ENCODE measurements around the gene APOC1.

Gene APOC1

DNA sequence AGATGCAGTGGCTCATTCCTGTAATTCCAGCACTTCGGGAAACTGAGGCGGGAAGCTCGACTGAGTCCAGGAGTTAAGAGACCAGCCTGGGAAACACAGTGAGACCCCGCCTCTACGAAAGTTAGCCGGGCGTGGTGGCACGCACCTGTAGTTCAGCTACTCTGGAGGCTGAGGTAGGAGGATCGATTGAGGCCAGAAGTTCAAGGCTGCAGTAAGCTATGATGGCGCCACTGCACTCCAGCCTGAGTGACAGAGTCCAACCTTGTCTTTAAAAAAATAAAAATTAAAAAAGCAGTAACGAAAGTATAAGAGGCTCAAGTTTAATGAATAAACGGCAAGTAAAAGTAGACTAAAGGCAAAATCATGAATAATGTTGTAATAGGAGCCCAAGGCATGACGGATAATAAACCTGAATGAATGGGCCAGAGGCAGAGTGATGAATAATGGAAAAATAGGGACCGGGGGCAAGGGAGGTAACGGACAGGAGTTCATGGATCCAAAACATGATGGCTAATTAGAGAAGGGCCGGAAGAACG lies 24.5 kb upstream of the APOC1 start:
- in situ Hi-C loops (cut with HindIII; ENCODE audit: low sequenced_read_pairs): no loop called here

DNA sequence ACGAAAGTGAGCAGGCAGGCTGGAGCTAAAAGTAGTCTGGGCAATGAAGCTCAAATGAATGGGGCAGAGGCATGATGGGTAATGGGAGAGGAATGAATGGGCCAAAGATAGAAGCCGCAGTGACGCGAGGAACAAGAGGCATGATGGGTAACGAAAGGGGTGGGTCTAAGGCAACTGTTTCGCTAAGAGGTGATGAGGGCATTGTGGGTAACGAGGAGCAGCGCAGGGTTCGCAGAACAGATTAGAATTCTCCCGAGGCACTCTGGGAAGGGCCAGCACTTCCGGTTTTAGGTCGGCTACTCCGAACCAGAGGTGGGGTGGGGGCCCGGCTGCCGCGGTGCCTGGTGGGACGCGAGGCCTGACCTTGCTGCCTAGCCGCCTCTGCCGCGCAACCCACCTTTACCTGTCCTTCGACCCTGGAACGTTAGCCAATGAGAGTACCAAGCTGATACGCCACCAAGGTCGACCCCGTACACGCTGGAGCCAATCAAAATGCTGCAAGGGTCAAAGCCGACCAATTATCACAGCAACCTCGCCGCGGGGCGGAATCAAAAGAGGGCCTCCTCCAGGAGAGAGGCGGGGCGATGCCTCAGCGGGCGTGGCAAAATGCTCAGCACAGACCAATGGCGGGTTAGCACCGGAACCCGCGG lies 23.9 kb upstream of the APOC1 start:
- in situ Hi-C loops (cut with HindIII; ENCODE audit: low sequenced_read_pairs): no loop called here

DNA sequence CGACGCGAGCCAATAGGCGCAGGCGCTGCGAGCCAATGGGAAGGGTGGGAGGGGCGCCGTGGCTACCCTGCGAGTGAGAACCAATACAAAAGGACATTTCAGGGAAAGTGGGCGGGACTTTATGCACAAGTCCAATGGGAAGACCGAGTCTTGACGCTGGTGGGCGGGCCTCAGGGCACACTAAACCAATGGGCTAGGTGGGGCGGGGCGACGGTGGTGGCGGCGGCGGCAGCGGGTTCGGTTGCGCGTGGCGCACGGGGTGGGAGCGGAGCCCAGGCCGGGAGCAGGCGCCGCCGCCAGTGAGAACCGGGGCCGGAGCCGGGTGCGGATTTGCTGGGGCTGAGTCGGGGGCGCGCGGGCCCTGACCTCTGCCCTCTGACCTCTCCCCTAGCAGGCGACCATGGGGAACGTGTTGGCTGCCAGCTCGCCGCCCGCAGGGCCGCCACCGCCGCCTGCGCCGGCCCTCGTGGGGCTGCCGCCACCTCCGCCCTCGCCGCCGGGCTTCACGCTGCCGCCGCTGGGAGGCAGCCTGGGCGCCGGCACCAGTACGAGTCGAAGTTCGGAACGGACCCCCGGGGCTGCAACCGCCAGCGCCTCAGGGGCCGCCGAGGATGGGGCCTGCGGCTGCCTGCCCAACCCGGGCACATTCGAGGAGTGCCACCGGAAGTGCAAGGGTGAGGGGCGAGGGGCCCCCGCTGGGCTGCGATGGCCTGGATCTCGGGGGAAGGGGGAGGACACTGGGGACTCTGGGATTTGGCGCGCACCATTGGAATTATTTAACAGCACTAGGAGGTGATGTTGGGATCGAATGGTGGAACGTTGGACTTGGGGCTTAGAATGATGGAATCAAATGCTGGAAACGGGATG lies 23.2 kb upstream of the APOC1 start, which contains the start of gene TOMM40:
Gene TOMM40 (plus strand): TSS at position 239 of the 867 bp plus-strand sequence. CDS start 162 bp downstream, at position 401.
- in situ Hi-C loops (cut with HindIII; ENCODE audit: low sequenced_read_pairs): no loop called here

DNA sequence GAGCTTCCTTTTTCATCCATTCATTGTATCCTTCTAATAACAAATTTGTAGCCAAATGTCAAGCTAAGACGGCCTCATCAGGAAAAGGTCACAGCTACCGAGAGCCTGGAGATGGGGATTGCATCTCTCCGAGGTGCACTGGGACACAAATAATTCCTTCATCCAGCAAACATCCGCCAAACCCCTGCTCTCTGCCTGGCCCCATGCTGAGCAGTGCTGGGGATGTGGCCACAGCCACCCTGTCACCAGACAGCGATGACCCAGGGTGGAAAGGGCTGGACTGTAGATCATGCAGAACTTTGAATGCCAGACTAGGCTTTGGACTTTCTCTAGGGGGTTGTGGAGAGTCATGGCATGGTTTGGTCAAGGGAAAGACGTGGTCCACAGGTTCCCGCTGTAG lies 21.5 kb upstream of the APOC1 start:
- in situ Hi-C loops (cut with HindIII; ENCODE audit: low sequenced_read_pairs): no loop called here

DNA sequence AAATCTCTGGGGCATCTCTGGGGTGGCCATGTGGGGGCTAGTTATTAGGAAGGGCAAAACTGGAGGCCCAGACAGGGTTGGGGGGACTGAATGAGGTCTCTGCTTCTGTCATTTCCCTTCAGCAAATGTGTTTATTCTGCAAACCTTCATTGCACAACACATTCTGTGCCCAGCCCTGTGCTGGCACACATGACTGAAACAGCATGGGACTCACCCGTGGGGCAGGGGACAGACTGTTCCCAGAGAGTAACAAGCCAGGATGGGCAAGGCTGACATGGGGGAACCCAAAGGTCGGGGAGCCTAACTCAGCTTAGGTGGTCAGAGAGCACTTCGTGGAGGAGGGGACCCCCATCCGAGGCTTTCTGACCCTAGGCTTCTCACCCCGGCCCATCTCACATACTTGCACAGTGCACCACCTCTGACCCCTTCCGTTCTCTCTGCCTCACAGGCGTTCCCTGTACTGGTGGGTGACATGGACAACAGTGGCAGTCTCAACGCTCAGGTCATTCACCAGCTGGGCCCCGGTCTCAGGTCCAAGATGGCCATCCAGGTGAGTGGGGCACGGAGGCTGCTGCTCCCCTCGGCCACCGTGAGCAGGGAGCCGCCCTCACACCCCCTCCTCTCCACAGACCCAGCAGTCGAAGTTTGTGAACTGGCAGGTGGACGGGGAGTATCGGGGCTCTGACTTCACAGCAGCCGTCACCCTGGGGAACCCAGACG lies 20.9 kb upstream of the APOC1 start:
- in situ Hi-C loops (cut with HindIII; ENCODE audit: low sequenced_read_pairs): no loop called here

DNA sequence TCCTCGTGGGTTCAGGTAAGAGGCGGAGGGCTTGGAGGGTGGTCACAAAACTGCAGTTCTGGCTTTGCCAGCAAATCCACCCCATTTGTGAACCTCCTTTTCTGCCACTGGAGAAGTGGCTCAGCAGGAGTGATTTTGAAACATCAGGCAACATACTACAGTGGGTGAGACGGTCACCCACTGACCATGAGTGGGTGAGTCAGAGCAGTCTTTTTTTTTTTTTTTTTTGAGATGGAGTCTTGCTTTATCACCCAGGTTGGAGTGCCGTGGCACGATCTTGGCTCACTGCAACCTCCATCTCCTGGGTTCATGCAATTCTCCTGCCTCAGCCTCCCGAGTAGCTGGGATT lies 20.4 kb upstream of the APOC1 start:
- in situ Hi-C loops (cut with HindIII; ENCODE audit: low sequenced_read_pairs): no loop called here

DNA sequence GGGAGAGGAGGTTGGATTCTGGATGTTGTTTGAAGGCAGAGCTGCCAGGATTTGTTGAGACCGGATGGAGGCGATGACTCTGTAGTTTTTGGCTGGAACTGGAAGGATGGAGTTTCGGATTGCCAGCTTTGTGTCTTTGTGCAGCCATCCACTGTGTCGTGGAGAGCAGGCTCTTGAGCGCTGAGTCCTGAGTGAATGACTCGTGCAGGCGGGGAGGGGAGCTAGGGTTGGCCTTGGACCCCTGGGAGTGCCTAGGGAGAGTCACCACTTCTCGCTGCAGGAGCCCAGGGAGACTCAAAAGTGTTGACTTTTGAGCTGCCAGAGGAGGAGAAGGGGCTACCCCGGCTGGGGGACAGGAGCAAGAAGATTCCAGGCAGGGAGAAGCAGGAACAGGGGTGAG lies 19.5 kb upstream of the APOC1 start:
- in situ Hi-C loops (cut with HindIII; ENCODE audit: low sequenced_read_pairs): loop anchor here (5.0 kb wide), 2 partner anchors 57 to 58 kb away; no protein-coding TSS in a partner anchor

DNA sequence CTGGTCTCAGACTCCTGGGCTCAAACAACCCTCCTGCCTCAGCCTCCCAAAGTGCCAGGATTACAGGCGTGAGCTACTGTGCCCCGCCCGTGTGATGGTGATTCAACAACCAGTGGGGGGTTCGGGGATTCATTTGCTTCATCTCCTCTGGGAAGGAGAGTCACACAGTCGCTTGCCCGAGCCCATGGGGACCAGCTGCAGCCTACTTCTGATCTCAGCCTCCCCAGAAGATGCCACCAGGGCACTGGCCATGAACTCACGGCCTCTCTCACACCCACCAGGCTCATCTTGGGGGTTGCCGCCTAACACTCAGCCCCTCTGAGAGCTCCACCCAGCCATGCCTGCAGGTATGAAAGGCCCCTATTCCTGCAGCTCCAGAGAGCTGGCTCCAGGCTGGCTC lies 16.6 kb upstream of the APOC1 start:
- in situ Hi-C loops (cut with HindIII; ENCODE audit: low sequenced_read_pairs): loop anchor here (5.0 kb wide), 2 partner anchors 54 to 61 kb away; no protein-coding TSS in a partner anchor

DNA sequence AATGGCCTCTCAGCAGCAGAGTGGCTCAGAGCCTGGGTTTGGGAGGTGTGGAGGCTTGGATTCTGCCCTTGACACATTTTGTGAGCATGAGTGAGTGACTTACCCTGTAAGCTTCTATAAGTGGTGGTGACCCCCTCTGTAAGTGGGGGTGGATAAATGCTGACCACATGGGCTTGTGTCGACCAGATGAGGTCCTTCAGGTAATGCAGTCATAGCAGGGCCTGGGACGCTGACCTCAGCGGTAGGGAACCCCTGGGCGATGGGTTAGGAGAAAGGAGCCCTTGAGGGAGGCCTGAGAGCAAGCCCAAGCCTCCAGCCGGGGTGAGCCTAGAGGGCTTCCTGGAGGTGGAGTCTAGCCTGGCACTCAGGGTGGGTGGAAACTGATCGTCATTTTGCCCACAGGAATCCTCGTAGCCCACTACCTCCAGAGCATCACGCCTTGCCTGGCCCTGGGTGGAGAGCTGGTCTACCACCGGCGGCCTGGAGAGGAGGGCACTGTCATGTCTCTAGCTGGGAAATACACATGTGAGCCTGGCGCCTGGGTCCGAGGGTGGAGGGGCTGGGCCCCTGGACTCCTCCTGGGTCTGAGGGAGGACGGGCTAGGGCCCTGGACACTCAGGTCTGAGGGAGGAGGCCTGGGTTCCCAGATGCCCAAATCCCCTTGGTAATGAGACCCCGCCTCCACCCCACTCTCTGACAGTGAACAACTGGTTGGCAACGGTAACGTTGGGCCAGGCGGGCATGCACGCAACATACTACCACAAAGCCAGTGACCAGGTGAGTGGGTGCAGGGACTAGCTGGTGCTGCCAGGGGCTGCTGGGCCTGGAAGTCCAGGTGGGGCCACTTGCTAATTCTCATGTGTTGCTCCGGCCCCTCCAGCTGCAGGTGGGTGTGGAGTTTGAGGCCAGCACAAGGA lies 13.8 kb upstream of the APOC1 start:
- in situ Hi-C loops (cut with HindIII; ENCODE audit: low sequenced_read_pairs): no loop called here

DNA sequence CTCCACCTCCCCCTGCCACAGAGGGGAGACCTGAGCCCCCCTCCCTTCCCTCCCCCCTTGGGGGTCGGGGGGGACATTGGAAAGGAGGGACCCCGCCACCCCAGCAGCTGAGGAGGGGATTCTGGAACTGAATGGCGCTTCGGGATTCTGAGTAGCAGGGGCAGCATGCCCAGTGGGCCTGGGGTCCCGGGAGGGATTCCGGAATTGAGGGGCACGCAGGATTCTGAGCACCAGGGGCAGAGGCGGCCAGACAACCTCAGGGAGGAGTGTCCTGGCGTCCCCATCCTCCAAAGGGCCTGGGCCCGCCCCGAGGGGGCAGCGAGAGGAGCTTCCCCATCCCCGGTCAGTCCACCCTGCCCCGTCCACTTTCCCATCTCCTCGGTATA lies 11.2 kb upstream of the APOC1 start:
- in situ Hi-C loops (cut with HindIII; ENCODE audit: low sequenced_read_pairs): no loop called here

DNA sequence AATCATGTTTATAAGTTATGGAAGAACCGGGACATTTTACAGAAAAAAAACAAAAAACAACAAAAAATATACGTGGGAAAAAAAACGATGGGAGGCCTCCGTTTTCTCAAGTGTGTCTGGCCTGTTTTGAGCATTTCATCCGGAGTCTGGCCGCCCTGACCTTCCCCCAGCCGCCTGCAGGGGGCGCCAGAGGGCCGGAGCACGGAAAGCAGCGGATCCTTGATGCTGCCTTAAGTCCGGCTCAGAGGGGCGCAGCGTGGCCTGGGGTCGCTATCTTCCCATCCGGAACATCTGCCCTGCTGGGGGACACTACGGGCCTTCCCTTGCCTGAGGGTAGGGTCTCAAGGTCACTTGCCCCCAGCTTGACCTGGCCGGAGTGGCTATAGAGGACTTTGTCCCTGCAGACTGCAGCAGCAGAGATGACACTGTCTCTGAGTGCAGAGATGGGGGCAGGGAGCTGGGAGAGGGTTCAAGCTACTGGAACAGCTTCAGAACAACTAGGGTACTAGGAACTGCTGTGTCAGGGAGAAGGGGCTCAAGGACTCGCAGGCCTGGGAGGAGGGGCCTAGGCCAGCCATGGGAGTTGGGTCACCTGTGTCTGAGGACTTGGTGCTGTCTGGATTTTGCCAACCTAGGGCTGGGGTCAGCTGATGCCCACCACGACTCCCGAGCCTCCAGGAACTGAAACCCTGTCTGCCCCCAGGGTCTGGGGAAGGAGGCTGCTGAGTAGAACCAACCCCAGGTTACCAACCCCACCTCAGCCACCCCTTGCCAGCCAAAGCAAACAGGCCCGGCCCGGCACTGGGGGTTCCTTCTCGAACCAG lies 10.6 kb upstream of the APOC1 start:
- in situ Hi-C loops (cut with HindIII; ENCODE audit: low sequenced_read_pairs): no loop called here

DNA sequence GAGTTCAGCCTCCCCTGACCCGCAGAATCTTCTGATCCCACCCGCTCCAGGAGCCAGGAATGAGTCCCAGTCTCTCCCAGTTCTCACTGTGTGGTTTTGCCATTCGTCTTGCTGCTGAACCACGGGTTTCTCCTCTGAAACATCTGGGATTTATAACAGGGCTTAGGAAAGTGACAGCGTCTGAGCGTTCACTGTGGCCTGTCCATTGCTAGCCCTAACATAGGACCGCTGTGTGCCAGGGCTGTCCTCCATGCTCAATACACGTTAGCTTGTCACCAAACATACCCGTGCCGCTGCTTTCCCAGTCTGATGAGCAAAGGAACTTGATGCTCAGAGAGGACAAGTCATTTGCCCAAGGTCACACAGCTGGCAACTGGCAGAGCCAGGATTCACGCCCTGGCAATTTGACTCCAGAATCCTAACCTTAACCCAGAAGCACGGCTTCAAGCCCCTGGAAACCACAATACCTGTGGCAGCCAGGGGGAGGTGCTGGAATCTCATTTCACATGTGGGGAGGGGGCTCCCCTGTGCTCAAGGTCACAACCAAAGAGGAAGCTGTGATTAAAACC lies 9.9 kb upstream of the APOC1 start:
- in situ Hi-C loops (cut with HindIII; ENCODE audit: low sequenced_read_pairs): no loop called here

DNA sequence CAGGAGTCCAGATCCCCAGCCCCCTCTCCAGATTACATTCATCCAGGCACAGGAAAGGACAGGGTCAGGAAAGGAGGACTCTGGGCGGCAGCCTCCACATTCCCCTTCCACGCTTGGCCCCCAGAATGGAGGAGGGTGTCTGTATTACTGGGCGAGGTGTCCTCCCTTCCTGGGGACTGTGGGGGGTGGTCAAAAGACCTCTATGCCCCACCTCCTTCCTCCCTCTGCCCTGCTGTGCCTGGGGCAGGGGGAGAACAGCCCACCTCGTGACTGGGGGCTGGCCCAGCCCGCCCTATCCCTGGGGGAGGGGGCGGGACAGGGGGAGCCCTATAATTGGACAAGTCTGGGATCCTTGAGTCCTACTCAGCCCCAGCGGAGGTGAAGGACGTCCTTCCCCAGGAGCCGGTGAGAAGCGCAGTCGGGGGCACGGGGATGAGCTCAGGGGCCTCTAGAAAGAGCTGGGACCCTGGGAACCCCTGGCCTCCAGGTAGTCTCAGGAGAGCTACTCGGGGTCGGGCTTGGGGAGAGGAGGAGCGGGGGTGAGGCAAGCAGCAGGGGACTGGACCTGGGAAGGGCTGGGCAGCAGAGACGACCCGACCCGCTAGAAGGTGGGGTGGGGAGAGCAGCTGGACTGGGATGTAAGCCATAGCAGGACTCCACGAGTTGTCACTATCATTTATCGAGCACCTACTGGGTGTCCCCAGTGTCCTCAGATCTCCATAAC lies 8.8 kb upstream of the APOC1 start, which contains the start of gene APOE:
Gene APOE (plus strand): TSS at position 360 of the 724 bp plus-strand sequence. CDS start 829 bp downstream, outside the sequence.
- in situ Hi-C loops (cut with HindIII; ENCODE audit: low sequenced_read_pairs): no loop called here

DNA sequence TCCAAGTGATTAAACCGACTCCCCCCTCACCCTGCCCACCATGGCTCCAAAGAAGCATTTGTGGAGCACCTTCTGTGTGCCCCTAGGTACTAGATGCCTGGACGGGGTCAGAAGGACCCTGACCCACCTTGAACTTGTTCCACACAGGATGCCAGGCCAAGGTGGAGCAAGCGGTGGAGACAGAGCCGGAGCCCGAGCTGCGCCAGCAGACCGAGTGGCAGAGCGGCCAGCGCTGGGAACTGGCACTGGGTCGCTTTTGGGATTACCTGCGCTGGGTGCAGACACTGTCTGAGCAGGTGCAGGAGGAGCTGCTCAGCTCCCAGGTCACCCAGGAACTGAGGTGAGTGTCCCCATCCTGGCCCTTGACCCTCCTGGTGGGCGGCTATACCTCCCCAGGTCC lies 6.8 kb upstream of the APOC1 start:
- in situ Hi-C loops (cut with HindIII; ENCODE audit: low sequenced_read_pairs): no loop called here

DNA sequence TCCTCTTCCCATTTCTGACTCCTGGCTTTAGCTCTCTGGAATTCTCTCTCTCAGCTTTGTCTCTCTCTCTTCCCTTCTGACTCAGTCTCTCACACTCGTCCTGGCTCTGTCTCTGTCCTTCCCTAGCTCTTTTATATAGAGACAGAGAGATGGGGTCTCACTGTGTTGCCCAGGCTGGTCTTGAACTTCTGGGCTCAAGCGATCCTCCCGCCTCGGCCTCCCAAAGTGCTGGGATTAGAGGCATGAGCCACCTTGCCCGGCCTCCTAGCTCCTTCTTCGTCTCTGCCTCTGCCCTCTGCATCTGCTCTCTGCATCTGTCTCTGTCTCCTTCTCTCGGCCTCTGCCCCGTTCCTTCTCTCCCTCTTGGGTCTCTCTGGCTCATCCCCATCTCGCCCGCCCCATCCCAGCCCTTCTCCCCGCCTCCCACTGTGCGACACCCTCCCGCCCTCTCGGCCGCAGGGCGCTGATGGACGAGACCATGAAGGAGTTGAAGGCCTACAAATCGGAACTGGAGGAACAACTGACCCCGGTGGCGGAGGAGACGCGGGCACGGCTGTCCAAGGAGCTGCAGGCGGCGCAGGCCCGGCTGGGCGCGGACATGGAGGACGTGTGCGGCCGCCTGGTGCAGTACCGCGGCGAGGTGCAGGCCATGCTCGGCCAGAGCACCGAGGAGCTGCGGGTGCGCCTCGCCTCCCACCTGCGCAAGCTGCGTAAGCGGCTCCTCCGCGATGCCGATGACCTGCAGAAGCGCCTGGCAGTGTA lies 6.2 kb upstream of the APOC1 start:
- in situ Hi-C loops (cut with HindIII; ENCODE audit: low sequenced_read_pairs): no loop called here

DNA sequence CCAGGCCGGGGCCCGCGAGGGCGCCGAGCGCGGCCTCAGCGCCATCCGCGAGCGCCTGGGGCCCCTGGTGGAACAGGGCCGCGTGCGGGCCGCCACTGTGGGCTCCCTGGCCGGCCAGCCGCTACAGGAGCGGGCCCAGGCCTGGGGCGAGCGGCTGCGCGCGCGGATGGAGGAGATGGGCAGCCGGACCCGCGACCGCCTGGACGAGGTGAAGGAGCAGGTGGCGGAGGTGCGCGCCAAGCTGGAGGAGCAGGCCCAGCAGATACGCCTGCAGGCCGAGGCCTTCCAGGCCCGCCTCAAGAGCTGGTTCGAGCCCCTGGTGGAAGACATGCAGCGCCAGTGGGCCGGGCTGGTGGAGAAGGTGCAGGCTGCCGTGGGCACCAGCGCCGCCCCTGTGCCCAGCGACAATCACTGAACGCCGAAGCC lies 5.6 kb upstream of the APOC1 start:
- in situ Hi-C loops (cut with HindIII; ENCODE audit: low sequenced_read_pairs): no loop called here

DNA sequence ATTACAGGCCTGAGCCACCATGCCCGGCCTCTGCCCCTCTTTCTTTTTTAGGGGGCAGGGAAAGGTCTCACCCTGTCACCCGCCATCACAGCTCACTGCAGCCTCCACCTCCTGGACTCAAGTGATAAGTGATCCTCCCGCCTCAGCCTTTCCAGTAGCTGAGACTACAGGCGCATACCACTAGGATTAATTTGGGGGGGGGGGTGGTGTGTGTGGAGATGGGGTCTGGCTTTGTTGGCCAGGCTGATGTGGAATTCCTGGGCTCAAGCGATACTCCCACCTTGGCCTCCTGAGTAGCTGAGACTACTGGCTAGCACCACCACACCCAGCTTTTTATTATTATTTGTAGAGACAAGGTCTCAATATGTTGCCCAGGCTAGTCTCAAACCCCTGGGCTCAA lies 4.6 kb upstream of the APOC1 start:
- in situ Hi-C loops (cut with HindIII; ENCODE audit: low sequenced_read_pairs): loop anchor here (10.0 kb wide), 1 partner anchor 65 kb away; no protein-coding TSS in a partner anchor
